ENCODE measurements around the gene IL4R.

DNA sequence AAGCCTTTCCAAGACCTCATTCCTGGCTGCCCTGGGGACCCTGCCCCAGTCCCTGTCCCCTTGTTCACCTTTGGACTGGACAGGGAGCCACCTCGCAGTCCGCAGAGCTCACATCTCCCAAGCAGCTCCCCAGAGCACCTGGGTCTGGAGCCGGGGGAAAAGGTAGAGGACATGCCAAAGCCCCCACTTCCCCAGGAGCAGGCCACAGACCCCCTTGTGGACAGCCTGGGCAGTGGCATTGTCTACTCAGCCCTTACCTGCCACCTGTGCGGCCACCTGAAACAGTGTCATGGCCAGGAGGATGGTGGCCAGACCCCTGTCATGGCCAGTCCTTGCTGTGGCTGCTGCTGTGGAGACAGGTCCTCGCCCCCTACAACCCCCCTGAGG lies 49.5 kb downstream of the IL4R start:
- no peak for TF ChIP-seq POLR2A (IDR thresholded peaks at IDR 0.05)
- TF ChIP-seq, protein P1, sequence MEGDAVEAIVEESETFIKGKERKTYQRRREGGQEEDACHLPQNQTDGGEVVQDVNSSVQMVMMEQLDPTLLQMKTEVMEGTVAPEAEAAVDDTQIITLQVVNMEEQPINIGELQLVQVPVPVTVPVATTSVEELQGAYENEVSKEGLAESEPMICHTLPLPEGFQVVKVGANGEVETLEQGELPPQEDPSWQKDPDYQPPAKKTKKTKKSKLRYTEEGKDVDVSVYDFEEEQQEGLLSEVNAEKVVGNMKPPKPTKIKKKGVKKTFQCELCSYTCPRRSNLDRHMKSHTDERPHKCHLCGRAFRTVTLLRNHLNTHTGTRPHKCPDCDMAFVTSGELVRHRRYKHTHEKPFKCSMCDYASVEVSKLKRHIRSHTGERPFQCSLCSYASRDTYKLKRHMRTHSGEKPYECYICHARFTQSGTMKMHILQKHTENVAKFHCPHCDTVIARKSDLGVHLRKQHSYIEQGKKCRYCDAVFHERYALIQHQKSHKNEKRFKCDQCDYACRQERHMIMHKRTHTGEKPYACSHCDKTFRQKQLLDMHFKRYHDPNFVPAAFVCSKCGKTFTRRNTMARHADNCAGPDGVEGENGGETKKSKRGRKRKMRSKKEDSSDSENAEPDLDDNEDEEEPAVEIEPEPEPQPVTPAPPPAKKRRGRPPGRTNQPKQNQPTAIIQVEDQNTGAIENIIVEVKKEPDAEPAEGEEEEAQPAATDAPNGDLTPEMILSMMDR (IDR thresholded peaks at IDR 0.05), result no peak

Data from right lobe of liver (tissue), 4 donors.